OCI-LY1 (cell line): ENCODE measurements around the gene TUBA1A.
"Not testable (repeated sequence)": the region's sequence is repeated elsewhere in the genome, so short reads cannot be mapped to it uniquely, and the experiment has no call there.

Experiments
- EZH2 ChIP-seq: fragments of 200-600 bp; sonication (generic), shearing (Covaris generic); IDR thresholded peaks from 2 replicates; pipeline ENCODE4 v1.8.0; 2017; ENCODE audit warnings: borderline replicate concordance, mixed run types, mild to moderate bottlenecking, antibody characterized with exemption, low read length, moderate library complexity, mixed read lengths
- TF ChIP-seq, protein P1 (sequence below): fragments of 200-600 bp; sonication (generic), shearing (Covaris generic); IDR thresholded peaks from 2 replicates; pipeline ENCODE4 v1.5.1; 2017; ENCODE audit warnings: mild to moderate bottlenecking, antibody characterized with exemption, low read length, moderate library complexity, mixed read lengths

DNA sequence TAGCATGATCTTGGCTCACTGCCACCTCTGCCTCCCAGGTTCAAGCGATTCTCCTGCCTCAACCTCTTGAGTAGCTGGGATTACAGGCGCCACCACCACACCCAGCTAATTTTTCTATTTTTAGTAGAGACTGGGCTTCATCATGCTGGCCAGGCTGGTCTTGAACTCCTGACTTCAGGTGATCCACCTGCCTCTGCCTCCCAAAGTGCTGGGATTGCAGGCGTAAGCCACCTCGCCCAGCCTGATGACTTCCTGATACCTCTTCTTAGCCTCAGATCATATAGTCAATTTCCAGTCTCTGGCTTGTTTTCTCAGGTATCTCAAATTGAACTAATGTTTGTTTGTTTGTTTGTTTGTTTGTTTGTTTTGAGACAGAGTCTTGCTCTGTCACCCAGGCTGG, 4.9 kb upstream of the TUBA1A start:
- TF ChIP-seq, protein P1, sequence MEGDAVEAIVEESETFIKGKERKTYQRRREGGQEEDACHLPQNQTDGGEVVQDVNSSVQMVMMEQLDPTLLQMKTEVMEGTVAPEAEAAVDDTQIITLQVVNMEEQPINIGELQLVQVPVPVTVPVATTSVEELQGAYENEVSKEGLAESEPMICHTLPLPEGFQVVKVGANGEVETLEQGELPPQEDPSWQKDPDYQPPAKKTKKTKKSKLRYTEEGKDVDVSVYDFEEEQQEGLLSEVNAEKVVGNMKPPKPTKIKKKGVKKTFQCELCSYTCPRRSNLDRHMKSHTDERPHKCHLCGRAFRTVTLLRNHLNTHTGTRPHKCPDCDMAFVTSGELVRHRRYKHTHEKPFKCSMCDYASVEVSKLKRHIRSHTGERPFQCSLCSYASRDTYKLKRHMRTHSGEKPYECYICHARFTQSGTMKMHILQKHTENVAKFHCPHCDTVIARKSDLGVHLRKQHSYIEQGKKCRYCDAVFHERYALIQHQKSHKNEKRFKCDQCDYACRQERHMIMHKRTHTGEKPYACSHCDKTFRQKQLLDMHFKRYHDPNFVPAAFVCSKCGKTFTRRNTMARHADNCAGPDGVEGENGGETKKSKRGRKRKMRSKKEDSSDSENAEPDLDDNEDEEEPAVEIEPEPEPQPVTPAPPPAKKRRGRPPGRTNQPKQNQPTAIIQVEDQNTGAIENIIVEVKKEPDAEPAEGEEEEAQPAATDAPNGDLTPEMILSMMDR, result not testable (repeated sequence)
- TF ChIP-seq EZH2, result not testable (repeated sequence)
